GM18498 (cell line): Measurements from ENCODE around the gene SBK3.
"Not testable (repeated sequence)": the region's sequence is repeated elsewhere in the genome, so short reads cannot be mapped to it uniquely, and the experiment has no call there.

Experiments
- ATAC-seq: cut with Tn5 transposase; IDR thresholded peaks from one replicate; pipeline ENCODE4 v1.9.1; 2021; ENCODE audit warnings: mild to moderate bottlenecking, moderate library complexity; ENCODE audit not compliant: unreplicated experiment

Gene SBK3

DNA sequence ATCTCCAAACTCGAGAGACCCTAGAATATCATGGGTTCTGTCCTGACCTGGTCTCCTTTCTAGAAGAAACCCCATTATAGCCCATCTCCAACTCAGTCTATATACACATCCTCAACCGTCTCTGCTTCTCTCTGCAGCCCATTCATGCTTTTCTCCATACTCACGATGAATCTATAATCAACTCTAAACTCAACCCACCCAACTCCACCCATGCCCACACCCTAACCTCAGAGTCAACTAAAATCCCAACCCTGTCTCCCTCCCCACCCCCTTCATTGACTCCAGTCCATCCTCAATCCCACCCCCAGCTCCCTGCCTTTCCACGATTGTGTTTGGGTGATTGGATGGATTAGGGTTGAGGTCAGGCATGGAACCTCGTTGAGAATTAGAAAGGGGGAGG is 1.8 kb downstream of the SBK3 start:
- ATAC-seq = no peak

DNA sequence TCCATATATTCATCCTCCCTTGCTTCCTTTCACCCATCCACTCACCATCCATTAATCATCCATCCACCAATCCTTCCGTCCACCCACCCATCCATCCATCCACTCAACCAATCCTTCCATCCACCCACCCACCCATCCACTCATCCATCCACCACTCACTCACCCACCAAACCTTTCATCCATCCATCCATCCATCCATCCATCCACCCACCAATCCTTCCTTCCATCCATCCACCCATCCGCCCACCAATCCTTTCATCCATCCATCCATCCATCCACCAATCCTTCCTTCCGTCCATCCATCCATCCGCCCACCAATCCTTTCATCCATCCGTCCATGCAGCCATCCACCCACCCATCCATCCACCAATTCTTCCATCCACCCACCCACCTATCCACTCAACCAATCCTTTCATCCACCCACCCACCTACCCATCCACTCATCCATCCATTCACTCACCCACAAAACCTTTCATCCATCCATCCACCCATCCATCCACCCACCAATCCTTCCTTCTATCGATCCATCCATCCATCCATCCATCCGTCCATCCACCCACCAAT is 3.0 kb downstream of the SBK3 start:
- ATAC-seq = no peak

DNA sequence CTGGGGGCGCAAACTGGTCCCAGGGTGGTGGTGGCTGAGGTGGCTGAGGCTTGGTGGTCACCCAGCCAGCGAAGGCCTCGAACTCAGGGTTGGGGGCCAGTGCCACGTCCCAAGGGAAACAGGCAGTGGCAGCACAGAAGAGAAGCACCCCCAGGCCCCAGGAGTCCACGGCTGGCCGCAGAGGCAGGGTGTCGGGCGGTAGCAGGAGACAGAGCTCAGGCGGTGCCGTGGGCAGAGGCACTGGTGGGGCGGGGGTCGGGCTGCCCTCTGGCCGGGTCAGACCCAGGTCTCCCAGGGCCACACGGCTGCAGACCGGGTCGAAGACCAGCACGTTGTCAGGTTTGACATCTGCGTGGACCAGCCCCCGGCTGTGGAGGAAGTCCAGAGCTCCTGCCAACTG is 4.3 kb downstream of the SBK3 start:
- ATAC-seq = no peak

DNA sequence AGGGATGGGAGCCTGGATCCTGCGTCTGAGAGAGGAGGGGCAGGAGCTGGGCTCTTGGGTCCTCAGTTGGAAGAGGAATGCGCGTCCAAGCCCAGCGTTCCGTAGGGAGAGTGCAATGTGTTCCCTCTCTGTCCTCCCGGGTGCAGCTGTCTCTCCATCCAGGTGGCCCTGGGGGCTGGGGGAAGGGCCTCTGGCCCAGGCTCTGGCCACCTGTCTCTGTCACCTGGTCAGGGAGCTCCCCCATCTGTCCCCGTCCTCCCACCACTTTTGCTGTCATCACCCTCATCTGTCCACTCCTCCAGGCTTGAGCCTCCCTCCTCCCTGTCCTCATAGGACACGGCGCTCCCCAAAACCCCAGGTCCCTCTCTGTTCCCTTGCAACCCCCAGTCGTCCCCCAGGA is 4.7 kb downstream of the SBK3 start:
- no peak for ATAC-seq

DNA sequence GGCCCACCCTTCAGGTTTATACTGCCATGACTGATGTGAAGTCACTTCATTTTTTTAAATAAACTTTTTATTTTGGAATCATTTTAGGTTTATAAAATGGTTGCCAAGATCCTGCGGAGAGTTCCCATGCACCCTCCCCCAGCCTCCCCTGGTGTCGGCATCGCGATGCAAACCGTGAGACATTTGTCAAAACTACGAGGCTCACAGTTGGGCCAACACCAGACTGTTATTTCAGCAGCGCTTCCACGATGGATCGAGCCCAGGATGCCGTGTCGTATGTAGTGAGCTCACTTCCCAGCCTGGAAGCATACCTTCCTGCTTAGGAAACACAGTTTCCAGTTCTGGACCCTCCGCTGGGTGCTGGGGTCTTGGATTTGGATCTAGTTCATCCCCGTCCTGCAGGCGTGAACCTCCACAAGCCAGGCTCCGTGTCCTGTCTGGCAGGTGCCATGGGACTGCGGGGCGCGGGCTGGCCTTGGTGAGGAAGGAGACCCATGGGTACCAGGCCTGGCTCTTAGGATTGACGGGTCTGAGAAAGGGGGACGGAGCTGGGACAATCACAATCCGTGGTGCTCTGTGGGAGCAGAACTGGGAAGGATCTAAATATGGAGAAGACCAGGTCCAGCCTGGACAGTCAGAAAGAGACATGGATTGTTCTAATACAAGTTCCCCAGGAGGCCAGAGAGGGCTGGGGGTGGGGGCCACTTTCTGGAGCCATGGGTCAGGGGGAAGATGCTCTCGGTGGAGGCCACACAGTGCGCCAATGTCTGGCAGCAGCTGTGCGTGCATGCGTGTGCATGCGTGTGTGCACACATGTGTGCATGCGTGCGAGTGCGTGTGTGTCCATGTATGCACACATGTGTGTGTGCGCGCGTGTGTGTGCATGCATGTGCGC is 6.0 kb downstream of the SBK3 start:
- ATAC-seq = no peak

DNA sequence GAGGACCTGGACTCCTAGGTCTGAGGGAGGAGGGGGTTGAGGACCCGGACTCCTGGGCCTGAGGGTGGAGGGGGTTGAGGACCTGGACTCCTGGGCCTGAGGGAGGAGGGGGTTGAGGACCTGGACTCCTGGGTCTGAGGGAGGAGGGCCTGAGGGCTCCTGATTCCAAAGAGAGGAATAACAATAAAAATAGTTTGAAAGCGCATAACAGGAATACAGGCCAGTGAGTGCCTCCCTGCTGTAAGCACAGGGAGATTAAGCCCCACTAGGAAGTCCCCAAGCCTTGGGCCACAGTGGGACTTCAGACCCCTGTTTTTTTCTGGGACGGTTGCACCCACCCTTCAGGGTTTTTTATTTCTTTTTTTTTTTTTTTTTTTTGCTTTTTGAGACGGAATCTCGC is 7.2 kb downstream of the SBK3 start:
- ATAC-seq = no peak

DNA sequence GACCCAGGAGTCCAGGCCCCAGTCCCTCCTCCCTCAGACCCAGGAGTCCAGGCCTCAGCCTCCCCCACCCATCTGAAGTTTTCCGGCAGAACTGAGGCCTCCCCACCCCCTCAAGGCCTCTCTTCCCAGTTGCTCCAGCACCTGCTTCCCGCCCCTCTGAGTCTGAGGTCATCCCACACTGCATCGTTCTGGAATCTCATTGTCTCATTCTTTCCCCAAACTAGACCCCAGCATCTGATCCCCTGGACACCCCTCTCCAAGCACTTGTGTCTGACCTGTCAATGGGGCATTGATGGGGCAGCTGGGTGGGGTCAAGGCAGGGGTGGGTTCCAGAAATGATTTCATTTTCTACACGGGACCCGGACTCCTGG is 7.6 kb downstream of the SBK3 start:
- no peak for ATAC-seq

DNA sequence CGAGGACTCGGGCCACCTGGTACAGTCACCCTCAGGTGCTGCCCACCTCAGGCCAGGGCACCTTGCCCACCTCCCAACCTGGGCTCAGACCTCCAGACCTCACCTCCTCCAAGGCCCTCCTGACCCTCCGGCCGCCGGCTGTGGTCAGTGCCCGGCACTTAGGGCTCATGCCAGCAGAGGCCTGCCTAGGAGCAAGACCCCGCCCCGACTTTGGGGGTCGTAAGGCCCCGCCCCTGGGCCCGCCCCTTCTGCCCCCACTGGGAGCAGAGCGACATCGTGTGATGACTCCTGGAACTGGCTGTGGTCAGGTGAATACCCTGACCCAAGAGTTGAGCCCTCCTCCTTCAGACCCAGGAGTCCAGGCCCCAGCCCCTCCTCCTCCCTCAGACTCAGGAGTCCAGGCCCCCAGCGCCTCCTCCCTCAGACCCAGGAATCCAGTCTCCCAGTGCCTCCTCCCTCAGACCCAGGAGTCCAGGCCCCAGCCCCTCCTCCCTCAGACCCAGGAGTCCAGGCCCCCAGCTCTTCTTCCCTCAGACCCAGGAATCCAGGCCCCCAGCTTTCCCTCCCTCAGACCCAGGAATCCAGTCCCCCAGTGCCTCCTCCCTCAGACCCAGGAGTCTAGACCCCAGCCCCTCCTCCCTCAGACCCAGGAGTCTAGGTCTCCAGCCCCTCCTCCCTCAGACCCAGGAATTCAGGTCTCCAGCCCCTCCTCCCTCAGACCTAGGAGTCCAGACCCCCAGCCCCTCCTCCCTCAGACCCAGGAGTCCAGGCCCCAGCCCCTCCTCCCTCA is 8.2 kb downstream of the SBK3 start, which contains the start of gene SBK2:
Gene SBK2, minus strand, starts transcription at position 183 of the 790 bp plus-strand sequence. CDS start 839 bp downstream, outside the sequence.
- ATAC-seq = no peak

DNA sequence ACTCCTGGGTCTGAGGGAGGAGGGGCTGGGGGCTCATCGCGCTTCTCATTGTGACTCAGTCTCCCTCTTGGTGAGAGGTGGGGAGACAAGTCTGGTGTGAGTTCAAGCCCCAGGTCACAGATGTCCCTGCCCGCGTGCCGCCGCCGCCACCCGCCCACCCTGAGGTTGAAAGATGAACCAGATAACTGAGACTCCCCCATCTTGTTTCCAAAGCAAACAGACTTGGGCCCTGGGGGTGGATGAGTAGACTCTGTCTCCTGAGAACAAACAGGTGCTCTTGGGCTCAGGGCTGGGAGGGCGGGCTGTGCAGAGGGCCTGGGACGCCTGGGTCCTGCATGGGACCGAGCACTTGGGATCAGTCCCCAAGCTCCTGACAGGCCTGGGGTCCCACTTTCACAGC is 9.0 kb downstream of the SBK3 start:
- no peak for ATAC-seq

DNA sequence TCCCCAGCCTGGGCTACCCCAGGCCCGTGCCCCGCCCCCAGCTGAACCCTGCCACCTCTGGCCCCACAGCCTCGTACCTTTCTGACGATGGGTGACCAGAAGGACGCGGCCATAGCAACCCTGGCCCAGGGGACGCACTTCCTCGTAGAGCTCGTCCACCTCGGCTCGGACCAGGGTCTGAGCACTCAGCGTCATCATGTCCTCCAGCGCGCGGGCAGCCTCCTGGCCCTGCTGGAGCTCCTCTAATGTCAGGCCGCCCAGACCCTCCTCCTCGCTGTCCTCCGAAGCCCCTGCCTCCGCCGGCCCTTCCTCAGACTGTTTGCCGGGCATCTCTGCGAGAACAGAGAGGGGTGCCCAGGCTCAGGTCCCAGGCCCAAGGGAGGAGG is 9.4 kb downstream of the SBK3 start:
- no peak for ATAC-seq

DNA sequence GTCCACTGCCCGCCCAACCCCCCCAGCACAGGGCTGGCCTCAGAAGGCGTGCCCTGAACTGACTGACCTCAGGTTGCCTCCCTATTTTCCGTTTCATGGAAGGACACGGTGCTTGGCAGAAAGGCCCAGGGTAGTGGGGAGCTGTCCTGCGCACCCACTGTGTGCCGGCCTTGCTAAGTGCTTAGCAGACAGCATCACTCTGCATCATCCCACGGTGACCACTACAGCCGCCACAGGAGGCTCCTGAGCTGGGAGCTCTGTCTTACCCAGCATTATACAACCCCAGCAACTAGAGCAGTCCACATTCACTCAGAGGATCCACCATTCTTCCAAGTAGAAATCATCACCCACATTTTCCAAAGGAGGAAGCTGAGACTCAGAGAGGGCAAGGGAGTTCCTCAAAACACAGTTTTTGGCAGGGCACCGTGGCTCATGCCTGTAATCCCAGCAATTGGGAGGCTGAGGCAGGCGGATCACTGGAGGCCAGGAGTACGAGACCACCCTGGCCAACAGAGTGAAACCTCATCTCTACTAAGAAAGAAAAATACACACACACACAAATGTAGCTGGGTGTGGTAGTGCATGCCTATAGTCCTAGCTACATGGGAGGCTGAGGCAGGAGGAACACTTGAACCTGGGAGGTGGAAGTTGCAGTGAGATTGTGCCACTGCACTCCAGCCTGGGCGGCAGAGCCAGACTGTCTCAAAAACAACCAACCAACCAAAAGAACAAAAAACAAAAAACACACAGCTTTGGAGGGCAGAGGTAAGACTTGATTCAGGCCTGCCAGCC is 10.0 kb downstream of the SBK3 start:
- ATAC-seq = no peak

DNA sequence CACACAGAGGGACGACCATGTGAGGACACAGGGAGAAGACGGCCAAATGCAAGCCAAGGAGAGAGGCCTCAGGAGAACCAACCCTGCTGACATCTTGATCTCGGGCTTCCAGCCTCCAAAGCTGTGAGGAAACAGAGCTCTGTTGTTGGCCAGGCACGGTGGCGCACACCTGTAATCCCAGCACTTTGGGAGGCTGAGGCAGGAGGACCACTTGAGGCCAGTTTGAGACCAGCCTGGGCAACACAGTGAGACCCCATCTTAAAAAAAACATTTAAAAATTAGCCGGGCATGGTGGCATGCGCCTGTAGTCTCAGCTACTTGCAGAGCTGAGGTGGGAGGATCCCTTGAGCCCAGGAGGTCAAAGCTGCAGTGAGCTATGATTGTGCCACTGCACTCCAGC is 11.1 kb downstream of the SBK3 start:
- not testable (repeated sequence) for ATAC-seq

DNA sequence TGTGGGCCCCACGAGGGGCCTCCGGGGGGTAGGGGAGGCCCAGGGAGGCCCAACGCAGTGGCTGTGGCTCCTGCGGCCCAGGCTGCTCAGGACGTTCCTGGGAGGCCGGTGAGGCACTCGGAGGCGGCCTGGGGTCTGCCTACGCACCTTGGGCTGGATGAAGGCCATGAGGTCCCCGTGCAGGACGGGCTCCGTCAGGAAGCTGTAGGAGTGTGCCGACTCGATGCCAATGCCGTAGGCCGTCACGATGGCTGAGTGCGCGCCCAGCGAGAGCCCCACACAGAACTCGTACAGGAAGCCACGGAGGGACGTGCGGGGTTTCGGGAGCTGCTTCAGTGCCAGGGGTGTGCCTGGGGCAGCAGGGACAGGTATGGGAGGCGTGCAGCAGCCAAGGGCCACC is 14.3 kb downstream of the SBK3 start:
- ATAC-seq = no peak

DNA sequence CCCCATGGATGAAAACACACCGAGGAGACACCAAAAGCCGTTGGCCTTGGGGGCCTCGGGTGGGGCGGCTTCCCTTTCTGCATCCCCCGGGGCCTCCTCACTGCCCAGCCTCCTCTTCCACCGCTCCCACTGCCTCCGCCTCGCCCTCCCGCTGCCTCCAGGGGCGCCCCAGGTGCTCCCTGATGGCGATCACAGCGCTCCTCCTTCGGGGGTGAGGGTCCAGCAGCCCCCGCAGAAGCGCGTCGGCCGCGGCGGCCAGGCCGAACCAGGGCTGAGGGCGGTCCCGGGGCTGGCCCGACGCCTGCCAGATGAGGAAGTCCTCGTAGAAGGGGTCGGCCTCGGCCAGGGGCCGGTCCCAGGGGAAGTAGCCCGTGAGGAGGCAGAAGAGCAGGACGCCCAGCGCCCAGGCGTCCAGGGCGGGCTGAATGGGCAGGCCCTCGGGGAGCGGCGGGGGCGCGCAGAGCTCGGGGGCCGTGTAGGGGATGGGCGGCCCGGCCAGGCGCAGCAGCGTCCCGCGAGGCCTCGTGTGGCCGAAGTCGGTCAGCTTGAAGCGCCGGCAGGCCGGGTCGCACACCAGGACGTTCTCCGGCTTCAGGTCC is 15.6 kb downstream of the SBK3 start:
- ATAC-seq = no peak

DNA sequence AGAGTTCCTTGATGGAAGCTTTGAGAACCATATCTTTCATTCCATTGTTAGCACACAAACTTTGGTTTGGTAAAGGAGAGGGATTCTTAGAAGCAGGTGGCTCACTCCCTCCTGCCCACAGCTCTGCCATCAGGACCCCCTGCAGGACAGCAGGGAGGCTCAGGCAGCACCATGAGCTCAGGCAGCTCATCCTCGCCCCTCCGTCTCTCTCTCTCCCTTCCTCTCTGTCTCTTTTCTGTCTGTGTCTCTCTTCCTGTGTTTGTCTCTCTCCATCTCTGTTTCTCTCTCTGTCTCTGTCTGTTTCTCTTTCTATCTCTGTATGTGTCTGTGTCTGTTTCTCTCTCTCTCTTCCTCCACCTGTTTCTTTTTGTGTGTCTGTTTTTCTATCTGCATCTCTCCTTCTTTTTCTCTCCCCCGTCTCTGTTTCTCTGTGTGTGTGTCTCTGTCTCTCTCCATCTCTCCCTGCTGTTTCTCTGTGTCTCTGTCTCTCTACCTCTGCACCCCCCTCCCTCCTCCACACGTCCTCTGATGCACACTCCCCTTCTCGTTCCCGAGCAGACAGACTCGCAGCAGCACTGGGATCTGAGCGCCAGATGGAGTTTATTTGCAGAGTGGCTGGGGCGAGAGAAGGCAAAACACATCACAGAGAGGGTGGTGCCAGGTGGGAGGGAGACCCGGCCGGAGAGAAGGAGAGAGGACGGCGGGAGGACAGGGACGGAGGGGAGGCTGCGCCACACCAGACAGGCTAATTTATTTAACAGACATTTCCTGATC is 17.1 kb downstream of the SBK3 start:
- no peak for ATAC-seq

DNA sequence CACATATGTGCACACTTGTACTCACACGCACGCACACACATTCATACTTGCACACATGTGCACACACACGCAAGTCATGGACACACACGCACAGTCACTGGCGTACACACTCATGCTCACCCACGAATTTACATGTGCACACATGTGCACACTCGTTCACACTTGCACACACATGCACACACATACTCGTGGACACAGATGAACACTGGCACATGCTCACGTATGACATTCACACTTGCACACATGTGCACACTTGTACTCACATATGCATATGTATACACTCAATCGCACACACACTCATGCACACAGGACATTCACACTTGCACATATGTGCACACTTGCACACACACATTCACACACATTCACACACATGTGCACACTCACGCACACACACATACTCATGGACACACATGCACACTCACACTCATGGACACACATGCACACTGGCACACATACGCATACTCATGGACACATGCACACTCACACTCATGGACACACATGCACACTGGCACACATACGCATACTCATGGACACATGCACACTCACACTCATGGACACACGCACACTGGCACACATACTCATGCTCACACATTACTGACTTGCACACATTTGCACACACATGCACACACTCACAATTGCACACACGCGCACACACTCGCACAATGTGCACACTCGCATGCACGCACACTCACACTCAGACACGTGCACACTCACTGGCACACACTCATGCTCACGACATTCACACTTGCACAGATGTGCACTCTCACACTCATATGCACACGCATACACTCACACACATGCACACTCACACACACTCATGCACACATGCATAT is 17.9 kb downstream of the SBK3 start:
- ATAC-seq = no peak

DNA sequence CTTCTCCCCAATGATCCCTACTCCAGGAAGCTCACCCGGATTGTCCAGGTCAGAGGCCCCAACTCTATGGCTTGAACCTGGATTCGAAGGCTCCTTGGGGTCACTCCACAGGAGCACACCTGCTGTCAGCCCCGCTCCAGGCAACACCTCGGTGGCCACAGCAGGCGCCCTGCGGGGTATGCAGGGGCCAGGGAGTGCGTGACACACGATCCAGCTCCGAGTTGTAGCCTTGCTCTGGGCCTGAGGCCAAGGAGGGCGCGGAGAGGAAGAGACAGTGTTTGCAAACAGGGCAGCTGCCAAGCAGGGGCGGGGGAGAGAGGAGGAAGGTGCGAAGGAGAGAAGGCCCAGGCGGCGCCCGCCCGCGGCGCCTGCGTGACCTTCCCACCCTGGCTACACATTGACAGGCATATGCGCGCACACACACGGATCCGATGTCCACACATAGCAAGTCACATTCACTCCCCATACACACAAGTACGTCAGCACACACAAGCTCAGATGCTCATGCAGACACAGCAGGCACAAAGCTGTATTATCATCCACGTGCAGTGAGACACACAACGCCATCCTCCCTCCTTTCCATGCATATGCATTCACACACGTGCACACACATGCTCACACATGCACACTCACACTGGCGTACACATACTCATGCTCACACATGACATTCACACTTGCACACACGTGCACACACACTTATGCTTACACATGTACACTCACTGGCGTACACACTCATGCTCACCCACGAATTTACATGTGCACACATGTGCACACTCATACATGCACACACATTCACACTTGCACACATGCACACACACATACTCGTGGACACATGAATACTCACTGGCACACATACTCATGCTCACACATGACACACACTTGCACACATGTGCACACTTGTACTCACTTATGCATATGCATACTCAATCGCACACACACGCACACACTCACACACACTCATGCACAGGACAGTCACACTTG is 18.8 kb downstream of the SBK3 start:
- ATAC-seq = no peak
